Glutamatergic neuron (in vitro differentiated cells): Measurements from ENCODE around the gene PROX1. TPM values are rescaled to one million over a fixed set of nuclear protein-coding genes. Genes with fewer than 3 reads are reported as not detected.

Source experiments
- DNase-seq: peaks from one replicate; pipeline ENCODE4 v3.0.0; 2022
- H3K27ac Mint-ChIP-seq: one replicate; pipeline ENCODE4 v1.8.0; 2020; ENCODE audit warnings: mild to moderate bottlenecking, mixed read lengths, inconsistent platforms; ENCODE audit not compliant: unreplicated experiment
- H3K27me3 Mint-ChIP-seq: one replicate; pipeline ENCODE4 v1.8.0; 2020; ENCODE audit warnings: mild to moderate bottlenecking, moderate library complexity, mixed read lengths, inconsistent platforms; ENCODE audit not compliant: unreplicated experiment
- H3K36me3 Mint-ChIP-seq: one replicate; pipeline ENCODE4 v1.8.0; 2020; ENCODE audit warnings: mild to moderate bottlenecking, mixed read lengths, inconsistent platforms; ENCODE audit not compliant: unreplicated experiment
- H3K4me1 Mint-ChIP-seq: one replicate; pipeline ENCODE4 v1.8.0; 2020; ENCODE audit warnings: mild to moderate bottlenecking, low read depth, mixed read lengths, inconsistent platforms; ENCODE audit not compliant: unreplicated experiment
- H3K4me3 Mint-ChIP-seq: one replicate; pipeline ENCODE4 v1.8.0; 2020; ENCODE audit warnings: mild to moderate bottlenecking, mixed read lengths, inconsistent platforms; ENCODE audit not compliant: unreplicated experiment
- H3K9me3 Mint-ChIP-seq: one replicate; pipeline ENCODE4 v1.8.0; 2020; ENCODE audit warnings: mild to moderate bottlenecking, moderate library complexity, mixed read lengths, inconsistent platforms; ENCODE audit not compliant: unreplicated experiment
- CTCF ChIP-seq: fragments of 200-600 bp; sonication (generic); IDR thresholded peaks from one replicate; pipeline ENCODE4 v1.5.0; 2021; ENCODE audit not compliant: partially characterized antibody, unreplicated experiment
- total RNA-seq: library from RNA; stranded (reverse); fragmentation: NEBNext Ultra II Directional; extraction: Animal tissue kit (Norgen Biotek cat#: 25700); gene quantifications from one replicate; pipeline ENCODE4 v1.2.1, GENCODE V29; 2021; ENCODE audit not compliant: unreplicated experiment

Gene PROX1
- total RNA-seq, 1 donor from 2014 or later = 68.4 TPM

- Mint-ChIP-seq H3K4me3 (no peak overlapping the region), H3K27ac (no peak overlapping the region), H3K4me1 (peaks cover 36% of the 10 kb centered on the region), H3K36me3 (peaks cover 8% of the 10 kb centered on the region), H3K9me3 (no peaks in the 10 kb centered on the region), H3K27me3 (peaks cover 2% of the 10 kb centered on the region)
- no peak for TF ChIP-seq CTCF
- no peak for DNase-seq
Measured at GRCh38 chr1:214012418-214012817, 24.6 kb downstream of the PROX1 start.

- H3K4me3 Mint-ChIP-seq = no peak overlapping the region
- H3K27ac Mint-ChIP-seq = no peak overlapping the region
- peaks cover 8% of the 10 kb centered on the region for H3K36me3 Mint-ChIP-seq
- TF ChIP-seq CTCF = no peak
- H3K4me1 Mint-ChIP-seq = peaks cover 31% of the 10 kb centered on the region
- no peak for DNase-seq
- no peaks in the 10 kb centered on the region for H3K27me3 Mint-ChIP-seq
- H3K9me3 Mint-ChIP-seq = no peaks in the 10 kb centered on the region
Measured at GRCh38 chr1:214013614-214014377, 26.0 kb downstream of the PROX1 start.

GRCh38 chr1:214014730-214015129, 27.0 kb downstream of the PROX1 start:
- TF ChIP-seq CTCF = no peak
- H3K27ac Mint-ChIP-seq = no peak overlapping the region
- H3K9me3 Mint-ChIP-seq = no peaks in the 10 kb centered on the region
- peaks cover 8% of the 10 kb centered on the region for H3K36me3 Mint-ChIP-seq
- no peak overlapping the region for H3K4me3 Mint-ChIP-seq
- no peak for DNase-seq
- H3K27me3 Mint-ChIP-seq = no peaks in the 10 kb centered on the region
- H3K4me1 Mint-ChIP-seq = peaks cover 30% of the 10 kb centered on the region

- no peak overlapping the region for H3K27ac Mint-ChIP-seq
- no peak overlapping the region for H3K4me3 Mint-ChIP-seq
Measured at GRCh38 chr1:214017191-214017982, 29.6 kb downstream of the PROX1 start.

More at GRCh38 chr1:214017191-214017982, 29.6 kb downstream of the PROX1 start:
- peaks cover 8% of the 10 kb centered on the region for H3K36me3 Mint-ChIP-seq
- peaks cover 30% of the 10 kb centered on the region for H3K4me1 Mint-ChIP-seq
- no peaks in the 10 kb centered on the region for H3K9me3 Mint-ChIP-seq
- no peaks in the 10 kb centered on the region for H3K27me3 Mint-ChIP-seq
- no peak for DNase-seq
- no peak for TF ChIP-seq CTCF
